Gastrocnemius medialis (tissue), 4 donors: Measurements from ENCODE around the gene MOB3C.

Source experiments
- POLR2A ChIP-seq, 2 donors: fragments of 450-650 bp; IDR thresholded peaks; one replicate each; pipeline ENCODE4 v1.6.1; 2017; ENCODE audit warnings: antibody characterized with exemption in 2 of 2, mild to moderate bottlenecking in 2 of 2, moderate library complexity in 2 of 2
- TF ChIP-seq, protein P1 (sequence below), 5 experiments: fragments of 450-650 bp in 3 of 5; fragments of 200-600 bp in 2 of 5; sonication (generic) in 2 of 5; IDR thresholded peaks in 4 of 5; conservative IDR thresholded peaks in 1 of 5; 1 replicate in 4 of 5; 2 replicates in 1 of 5; pipeline ENCODE4 v1.5.1; 2016 to 2019; ENCODE audit warnings: antibody characterized with exemption in 5 of 5, mild to moderate bottlenecking in 3 of 5, moderate library complexity in 3 of 5

DNA sequence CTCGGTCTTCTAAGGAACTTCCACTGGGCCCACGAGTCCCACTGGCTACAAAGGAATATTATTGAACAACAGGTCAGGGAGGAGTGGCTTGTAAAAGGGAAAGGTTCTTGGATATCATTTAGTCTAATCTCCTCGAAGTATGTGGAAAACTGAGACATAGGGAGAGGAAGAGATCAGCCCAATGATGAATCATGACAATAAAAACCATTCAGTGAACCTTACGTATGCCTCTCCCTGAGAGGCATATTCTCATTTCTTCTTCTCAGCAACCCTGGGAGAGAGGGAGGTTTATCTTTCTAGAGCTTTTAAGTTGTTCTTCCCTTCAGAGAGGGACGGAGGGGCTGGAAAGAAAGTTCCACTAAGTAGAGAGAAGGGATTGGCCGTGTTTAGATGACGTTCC lies 5.3 kb upstream of the MOB3C start:
- TF ChIP-seq, protein P1, sequence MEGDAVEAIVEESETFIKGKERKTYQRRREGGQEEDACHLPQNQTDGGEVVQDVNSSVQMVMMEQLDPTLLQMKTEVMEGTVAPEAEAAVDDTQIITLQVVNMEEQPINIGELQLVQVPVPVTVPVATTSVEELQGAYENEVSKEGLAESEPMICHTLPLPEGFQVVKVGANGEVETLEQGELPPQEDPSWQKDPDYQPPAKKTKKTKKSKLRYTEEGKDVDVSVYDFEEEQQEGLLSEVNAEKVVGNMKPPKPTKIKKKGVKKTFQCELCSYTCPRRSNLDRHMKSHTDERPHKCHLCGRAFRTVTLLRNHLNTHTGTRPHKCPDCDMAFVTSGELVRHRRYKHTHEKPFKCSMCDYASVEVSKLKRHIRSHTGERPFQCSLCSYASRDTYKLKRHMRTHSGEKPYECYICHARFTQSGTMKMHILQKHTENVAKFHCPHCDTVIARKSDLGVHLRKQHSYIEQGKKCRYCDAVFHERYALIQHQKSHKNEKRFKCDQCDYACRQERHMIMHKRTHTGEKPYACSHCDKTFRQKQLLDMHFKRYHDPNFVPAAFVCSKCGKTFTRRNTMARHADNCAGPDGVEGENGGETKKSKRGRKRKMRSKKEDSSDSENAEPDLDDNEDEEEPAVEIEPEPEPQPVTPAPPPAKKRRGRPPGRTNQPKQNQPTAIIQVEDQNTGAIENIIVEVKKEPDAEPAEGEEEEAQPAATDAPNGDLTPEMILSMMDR (IDR thresholded peaks at IDR 0.05 in 4 of 5, conservative IDR thresholded peaks at IDR 0.05 in 1 of 5) = no peak
- no peak for TF ChIP-seq POLR2A (IDR thresholded peaks at IDR 0.05)
